Neuronal stem cell (in vitro differentiated cells): ENCODE measurements around the gene NDST1.

Source experiments
- DNase-seq: peaks from one replicate; pipeline ENCODE4 v3.0.0-alpha.2; 2013; ENCODE audit warnings: low spot score
- H2AFZ ChIP-seq: one replicate; pipeline ENCODE4 v1.6.1; 2013; ENCODE audit warnings: mild to moderate bottlenecking, low read length, inconsistent platforms
- H2AK5ac ChIP-seq: 2 replicates; pipeline ENCODE4 v1.6.1; 2013; ENCODE audit warnings: low read depth, mild to moderate bottlenecking, inconsistent platforms, low read length, moderate library complexity, mixed read lengths
- H2BK120ac ChIP-seq: 2 replicates; pipeline ENCODE4 v1.6.1; 2013; ENCODE audit warnings: low read depth, mild to moderate bottlenecking, inconsistent platforms, low read length, moderate library complexity, mixed read lengths
- H2BK12ac ChIP-seq: one replicate; pipeline ENCODE4 v1.6.1; 2013; ENCODE audit warnings: low read length, inconsistent platforms
- H2BK15ac ChIP-seq: 2 replicates; pipeline ENCODE4 v1.6.1; 2013; ENCODE audit warnings: mild to moderate bottlenecking, low read length, inconsistent platforms, mixed read lengths
- H2BK5ac ChIP-seq: one replicate; pipeline ENCODE4 v1.6.1; 2013; ENCODE audit warnings: inconsistent platforms, mild to moderate bottlenecking, low read length, moderate library complexity
- H3K14ac ChIP-seq: one replicate; pipeline ENCODE4 v1.6.1; 2013; ENCODE audit warnings: low read length, inconsistent platforms
- H3K18ac ChIP-seq: 2 replicates; pipeline ENCODE4 v1.6.1; 2013; ENCODE audit warnings: low read length, inconsistent platforms
- H3K23ac ChIP-seq: 2 replicates; pipeline ENCODE4 v1.6.1; 2013; ENCODE audit warnings: low read depth, mild to moderate bottlenecking, mixed read lengths, low read length, inconsistent platforms; ENCODE audit not compliant: poor library complexity
- H3K27ac ChIP-seq: replicated peaks from 3 replicates; pipeline ENCODE4 v1.5.1; 2013; ENCODE audit warnings: low read length, inconsistent platforms
- H3K27me3 ChIP-seq, 3 experiments: 2 replicates each; pipeline ENCODE4 v1.6.1; 2013; ENCODE audit warnings: low read length in 3 of 3, mild to moderate bottlenecking in 2 of 3, inconsistent platforms in 1 of 3, low read depth in 1 of 3, mixed read lengths in 1 of 3, moderate library complexity in 1 of 3; ENCODE audit not compliant: control insufficient read depth in 3 of 3, insufficient read depth in 3 of 3
- H3K36me3 ChIP-seq, 2 donors: replicated peaks in 1 of 2; 2 replicates each; pipeline ENCODE4 v1.6.1; 2013; ENCODE audit warnings: low read length in 2 of 2; ENCODE audit not compliant: control insufficient read depth in 2 of 2, insufficient read depth in 2 of 2
- H3K4ac ChIP-seq: 2 replicates; pipeline ENCODE4 v1.6.1; 2013; ENCODE audit warnings: inconsistent platforms, mild to moderate bottlenecking, low read length, moderate library complexity
- H3K4me1 ChIP-seq, 2 donors: 1 replicate in 1 of 2; 2 replicates in 1 of 2; pipeline ENCODE4 v1.6.1; 2013; ENCODE audit warnings: low read length in 2 of 2, low read depth in 1 of 2; ENCODE audit not compliant: control insufficient read depth in 2 of 2, insufficient read depth in 1 of 2
- H3K4me2 ChIP-seq: one replicate; pipeline ENCODE4 v1.6.1; 2013; ENCODE audit warnings: mild to moderate bottlenecking, low read length, inconsistent platforms; ENCODE audit not compliant: insufficient read depth, poor library complexity, severe bottlenecking
- H3K4me3 ChIP-seq, 2 donors: 2 replicates each; pipeline ENCODE4 v1.5.1; 2013; ENCODE audit warnings: low read length in 2 of 2, mild to moderate bottlenecking in 2 of 2, inconsistent platforms in 1 of 2, moderate library complexity in 1 of 2
- H3K79me1 ChIP-seq: one replicate; pipeline ENCODE4 v1.6.1; 2013; ENCODE audit warnings: low read depth, mild to moderate bottlenecking, inconsistent platforms, low read length, moderate library complexity
- H3K9ac ChIP-seq: one replicate; pipeline ENCODE4 v1.6.1; 2013; ENCODE audit warnings: mild to moderate bottlenecking, low read depth, low read length, inconsistent platforms; ENCODE audit not compliant: poor library complexity
- H3K9me3 ChIP-seq, 2 donors: replicated peaks in 1 of 2; 2 replicates each; pipeline versions ENCODE3 to v1.6.1; 2013; ENCODE audit warnings: low read length in 2 of 2, mild to moderate bottlenecking in 2 of 2, inconsistent platforms in 1 of 2, low read depth in 1 of 2, mixed read lengths in 1 of 2, moderate library complexity in 1 of 2; ENCODE audit not compliant: control insufficient read depth in 2 of 2, insufficient read depth in 1 of 2
- H4K8ac ChIP-seq: one replicate; pipeline ENCODE4 v1.6.1; 2013; ENCODE audit warnings: low read depth, mild to moderate bottlenecking, inconsistent platforms, low read length, moderate library complexity
- H4K91ac ChIP-seq: one replicate; pipeline ENCODE4 v1.6.1; 2013; ENCODE audit warnings: low read length, low read depth, mild to moderate bottlenecking, inconsistent platforms; ENCODE audit not compliant: poor library complexity
- WGBS, 2 donors: extraction: QIAGEN DNeasy Blood & Tissue Kit; methylation state at CpG; one replicate each; pipeline ENCODE4 v1.1.7; 2013; ENCODE audit warnings: missing lambda C conversion rate in 2 of 2, mixed read lengths in 1 of 2; ENCODE audit not compliant: insufficient read length in 2 of 2, insufficient replicate concordance in 1 of 2; ENCODE audit errors: extremely low coverage in 2 of 2; 5-methylcytosine and 5-hydroxymethylcytosine counted together

Gene NDST1

DNA sequence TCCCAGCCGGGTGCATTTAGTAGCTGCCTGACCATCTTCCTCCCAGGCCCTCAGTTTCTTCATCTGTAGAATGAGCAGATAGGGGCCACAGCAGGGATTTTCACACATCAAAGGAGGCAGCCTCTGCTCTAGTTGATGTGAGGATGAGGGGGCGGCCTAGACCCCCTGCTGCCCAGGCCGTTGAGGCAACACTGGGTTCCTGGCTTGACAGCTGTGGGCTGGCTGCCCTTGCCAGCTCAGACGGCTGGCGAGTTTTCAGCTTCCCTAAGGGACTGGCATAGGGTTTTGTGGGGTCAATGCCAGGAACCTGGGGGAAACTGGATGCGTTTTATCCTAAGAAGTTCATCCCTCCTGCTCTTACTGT is 49.6 kb downstream of the NDST1 start:
- no peak overlapping the region for H4K8ac ChIP-seq

DNA sequence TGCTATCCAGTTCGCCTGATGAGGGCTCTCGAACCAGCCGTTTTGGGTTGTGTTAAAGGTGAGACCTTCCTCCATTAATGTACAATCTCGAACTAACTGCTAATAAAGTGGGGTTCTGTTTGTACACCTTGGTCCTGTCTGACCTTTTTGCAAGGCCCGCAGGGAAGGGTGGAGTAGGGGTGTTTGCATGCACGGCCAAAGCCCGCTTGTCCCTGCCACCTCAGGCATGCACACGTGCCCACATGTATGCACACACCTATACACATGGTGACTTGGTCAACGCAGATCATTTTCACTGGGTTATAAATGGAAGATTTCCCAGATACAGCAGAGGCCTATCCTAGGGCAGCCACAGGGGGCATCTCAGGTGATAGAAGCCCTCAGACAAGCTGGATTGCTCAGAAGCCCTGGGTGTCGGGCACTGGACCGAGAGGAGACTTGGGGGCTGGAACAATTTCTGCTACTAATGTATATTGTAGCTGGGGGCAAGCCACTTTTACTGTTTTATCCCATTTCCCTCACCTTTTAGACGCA is 50.2 kb downstream of the NDST1 start:
- no peak overlapping the region for H3K14ac ChIP-seq
- H3K23ac ChIP-seq, result no peak overlapping the region
- no peak overlapping the region for H3K4ac ChIP-seq
- peaks cover 15 to 38% of the 10 kb centered on the region in 2 donors for H3K36me3 ChIP-seq
- H3K9ac ChIP-seq, result no peak overlapping the region
- no peak overlapping the region for H3K4me3 ChIP-seq
- H2BK12ac ChIP-seq, result no peak overlapping the region
- no peak overlapping the region for H2AFZ ChIP-seq
- no peaks in the 10 kb centered on the region for H3K79me1 ChIP-seq
- no CpG with 5 or more reads among the region's 12 CpGs for WGBS, 2 donors
- H2BK5ac ChIP-seq, result no peak overlapping the region
- no peak overlapping the region for H3K27ac ChIP-seq
- H3K9me3 ChIP-seq, result no peaks in the 10 kb centered on the region
- DNase-seq, result no peak
- H2BK15ac ChIP-seq, result no peak overlapping the region
- no peak overlapping the region for H3K4me2 ChIP-seq
- H4K8ac ChIP-seq, result no peak overlapping the region
- no peak overlapping the region for H2AK5ac ChIP-seq
- H3K18ac ChIP-seq, result no peak overlapping the region
- H3K4me1 ChIP-seq, result peaks cover 0 to 2% of the 10 kb centered on the region in 2 donors
- H2BK120ac ChIP-seq, result no peak overlapping the region
- no peaks in the 10 kb centered on the region for H3K27me3 ChIP-seq
- H4K91ac ChIP-seq, result no peak overlapping the region

More for the DNA sequence above, 49.6 kb downstream of the NDST1 start:
- Histone ChIP-seq H2BK5ac (no peak overlapping the region), H3K9ac (no peak overlapping the region), H3K27me3 (no peaks in the 10 kb centered on the region), H2AFZ (no peak overlapping the region), H2BK12ac (no peak overlapping the region), H3K14ac (no peak overlapping the region), H3K9me3 (no peaks in the 10 kb centered on the region), H4K91ac (no peak overlapping the region), H3K79me1 (no peaks in the 10 kb centered on the region), H2BK15ac (no peak overlapping the region), H3K4me3 (no peak overlapping the region), H2BK120ac (no peak overlapping the region), H3K36me3 (peaks cover 17 to 45% of the 10 kb centered on the region in 2 donors), H3K18ac (no peak overlapping the region), H3K23ac (no peak overlapping the region), H2AK5ac (no peak overlapping the region), H3K4ac (no peak overlapping the region), H3K27ac (no peak overlapping the region), H3K4me2 (no peak overlapping the region), H3K4me1 (peaks cover 0 to 2% of the 10 kb centered on the region in 2 donors)
- WGBS, 2 donors, result no CpG with 5 or more reads among the region's 6 CpGs
- DNase-seq, result no peak

GRCh38 chr5:150559088-150559487 is 51.2 kb downstream of the NDST1 start:
- WGBS, 2 donors, result no CpG with 5 or more reads among the region's 2 CpGs

GRCh38 chr5:150559701-150560100 is 51.8 kb downstream of the NDST1 start:
- no peak for DNase-seq
- Histone ChIP-seq H2BK12ac (no peak overlapping the region), H3K14ac (no peak overlapping the region), H3K27me3 (no peaks in the 10 kb centered on the region), H3K79me1 (no peaks in the 10 kb centered on the region), H3K4me3 (no peak overlapping the region), H3K9ac (no peak overlapping the region), H3K36me3 (peaks cover 4 to 25% of the 10 kb centered on the region in 2 donors), H4K8ac (no peak overlapping the region), H4K91ac (no peak overlapping the region), H2AK5ac (no peak overlapping the region), H2AFZ (no peak overlapping the region), H3K27ac (no peak overlapping the region), H3K4ac (no peak overlapping the region), H3K4me2 (no peak overlapping the region), H3K18ac (no peak overlapping the region), H2BK15ac (no peak overlapping the region), H3K23ac (no peak overlapping the region), H2BK120ac (no peak overlapping the region), H2BK5ac (no peak overlapping the region), H3K4me1 (peaks cover 0 to 2% of the 10 kb centered on the region in 2 donors), H3K9me3 (no peaks in the 10 kb centered on the region)
- no CpG with 5 or more reads among the region's 4 CpGs for WGBS, 2 donors

More at GRCh38 chr5:150559088-150559487, 51.2 kb downstream of the NDST1 start:
- Histone ChIP-seq H3K27ac (no peak overlapping the region), H3K14ac (no peak overlapping the region), H3K4ac (no peak overlapping the region), H2BK12ac (no peak overlapping the region), H4K8ac (no peak overlapping the region), H3K27me3 (no peaks in the 10 kb centered on the region), H3K4me3 (no peak overlapping the region), H3K23ac (no peak overlapping the region), H3K18ac (no peak overlapping the region), H3K4me2 (no peak overlapping the region), H2AK5ac (no peak overlapping the region), H2BK120ac (no peak overlapping the region), H4K91ac (no peak overlapping the region), H3K9ac (peak overlapping the region; percentile 9), H2BK15ac (no peak overlapping the region), H3K9me3 (no peaks in the 10 kb centered on the region), H3K4me1 (peaks cover 0 to 2% of the 10 kb centered on the region in 2 donors), H3K36me3 (peaks cover 8 to 30% of the 10 kb centered on the region in 2 donors), H2AFZ (no peak overlapping the region), H3K79me1 (no peaks in the 10 kb centered on the region), H2BK5ac (no peak overlapping the region)
- DNase-seq, result no peak
